ENCODE measurements around the gene ERRFI1. TPM values are rescaled to one million over a fixed set of nuclear protein-coding genes. Genes with fewer than 3 reads are reported as not detected.

Gene ERRFI1
- total and polyA plus RNA-seq, 5 donors from 2014 or later: 0.37 to 5.8 (median 0.98) TPM; not detected in 1

GRCh38 chr1:7992885-7993284 is 33.2 kb downstream of the ERRFI1 start:
- no peak overlapping the region for H3K27ac Mint-ChIP-seq
- no peaks in the 10 kb centered on the region for H3K9me3 Mint-ChIP-seq
- peaks cover 0 to 6% (median 3%) of the 10 kb centered on the region in 4 donors for H3K4me1 Mint-ChIP-seq
- no peak for DNase-seq
- H3K36me3 Mint-ChIP-seq: peaks cover 17% of the 10 kb centered on the region
- Histone ChIP-seq H3K27ac (ENCODE audit: insufficient read depth, low read length, poor library complexity, severe bottlenecking) (no peak overlapping the region), H3K27me3 (ENCODE audit: control insufficient read depth, insufficient read depth, low read length) (no peaks in the 10 kb centered on the region), H3K4me1 (ENCODE audit: control insufficient read depth, insufficient read depth, low read length, poor library complexity, severe bottlenecking) (no peaks in the 10 kb centered on the region), H3K4me3 (ENCODE audit: low read depth, low read length) (no peak overlapping the region), H3K36me3 (ENCODE audit: control insufficient read depth, insufficient read depth, low read length) (no peaks in the 10 kb centered on the region), H3K9me3 (ENCODE audit: control insufficient read depth in 2 of 2, low read length in 2 of 2) (no peaks in the 10 kb centered on the region)
- no peak for ATAC-seq (ENCODE audit: low read depth in 2 of 2)
- no peaks in the 10 kb centered on the region for H3K27me3 Mint-ChIP-seq
- no peak overlapping the region for H3K4me3 Mint-ChIP-seq

- Histone ChIP-seq H3K36me3 (ENCODE audit: control insufficient read depth, insufficient read depth, low read length) (peaks cover 4% of the 10 kb centered on the region), H3K27me3 (ENCODE audit: control insufficient read depth, insufficient read depth, low read length) (no peaks in the 10 kb centered on the region), H3K27ac (ENCODE audit: insufficient read depth, low read length, poor library complexity, severe bottlenecking) (no peak overlapping the region), H3K9me3 (ENCODE audit: control insufficient read depth in 2 of 2, low read length in 2 of 2) (no peaks in the 10 kb centered on the region), H3K4me3 (ENCODE audit: low read depth, low read length) (no peak overlapping the region), H3K4me1 (ENCODE audit: control insufficient read depth, insufficient read depth, low read length, poor library complexity, severe bottlenecking) (no peaks in the 10 kb centered on the region)
- Mint-ChIP-seq H3K4me3 (no peak overlapping the region), H3K36me3 (peaks cover 15% of the 10 kb centered on the region), H3K27me3 (no peaks in the 10 kb centered on the region), H3K4me1 (peaks cover 0 to 6% (median 3%) of the 10 kb centered on the region in 4 donors), H3K9me3 (no peaks in the 10 kb centered on the region), H3K27ac (peak overlapping the region in 1 of 3 donors; percentile 15)
- no peak for DNase-seq
- no peak for ATAC-seq (ENCODE audit: low read depth in 2 of 2)
Measured at GRCh38 chr1:7991504-7992440, 34.3 kb downstream of the ERRFI1 start.

- Histone ChIP-seq H3K9me3 (ENCODE audit: control insufficient read depth in 2 of 2, low read length in 2 of 2) (no peaks in the 10 kb centered on the region), H3K4me1 (ENCODE audit: control insufficient read depth, insufficient read depth, low read length, poor library complexity, severe bottlenecking) (no peaks in the 10 kb centered on the region), H3K4me3 (ENCODE audit: low read depth, low read length) (no peak overlapping the region), H3K36me3 (ENCODE audit: control insufficient read depth, insufficient read depth, low read length) (peaks cover 19% of the 10 kb centered on the region), H3K27ac (ENCODE audit: insufficient read depth, low read length, poor library complexity, severe bottlenecking) (no peak overlapping the region), H3K27me3 (ENCODE audit: control insufficient read depth, insufficient read depth, low read length) (no peaks in the 10 kb centered on the region)
- Mint-ChIP-seq H3K27me3 (no peaks in the 10 kb centered on the region), H3K9me3 (no peaks in the 10 kb centered on the region), H3K36me3 (peaks cover 30% of the 10 kb centered on the region), H3K27ac (peak overlapping the region in 2 of 3 donors; percentile 51 to 67), H3K4me3 (no peak overlapping the region), H3K4me1 (peaks cover 2 to 7% (median 5%) of the 10 kb centered on the region in 4 donors)
- ATAC-seq (ENCODE audit: low read depth in 2 of 2): no peak
- DNase-seq: no peak
Measured at GRCh38 chr1:7989762-7990428, 36.2 kb downstream of the ERRFI1 start.

GRCh38 chr1:7988576-7988975 is 37.5 kb downstream of the ERRFI1 start:
- DNase-seq (no peak), ATAC-seq (ENCODE audit: low read depth in 2 of 2) (no peak)
- Histone ChIP-seq H3K4me3 (ENCODE audit: low read depth, low read length) (no peak overlapping the region), H3K27ac (ENCODE audit: insufficient read depth, low read length, poor library complexity, severe bottlenecking) (no peak overlapping the region), H3K36me3 (ENCODE audit: control insufficient read depth, insufficient read depth, low read length) (peaks cover 32% of the 10 kb centered on the region), H3K27me3 (ENCODE audit: control insufficient read depth, insufficient read depth, low read length) (no peaks in the 10 kb centered on the region), H3K4me1 (ENCODE audit: control insufficient read depth, insufficient read depth, low read length, poor library complexity, severe bottlenecking) (no peaks in the 10 kb centered on the region), H3K9me3 (ENCODE audit: control insufficient read depth in 2 of 2, low read length in 2 of 2) (no peaks in the 10 kb centered on the region)
- H3K4me3 Mint-ChIP-seq: no peak overlapping the region
- H3K4me1 Mint-ChIP-seq: peaks cover 4 to 7% (median 6%) of the 10 kb centered on the region in 4 donors
- no peaks in the 10 kb centered on the region for H3K27me3 Mint-ChIP-seq
- H3K27ac Mint-ChIP-seq: no peak overlapping the region
- peaks cover 40% of the 10 kb centered on the region for H3K36me3 Mint-ChIP-seq
- no peaks in the 10 kb centered on the region for H3K9me3 Mint-ChIP-seq

- Histone ChIP-seq H3K27me3 (ENCODE audit: control insufficient read depth, insufficient read depth, low read length) (no peaks in the 10 kb centered on the region), H3K27ac (ENCODE audit: insufficient read depth, low read length, poor library complexity, severe bottlenecking) (no peak overlapping the region), H3K4me1 (ENCODE audit: control insufficient read depth, insufficient read depth, low read length, poor library complexity, severe bottlenecking) (peaks cover 2% of the 10 kb centered on the region), H3K9me3 (ENCODE audit: control insufficient read depth in 2 of 2, low read length in 2 of 2) (no peaks in the 10 kb centered on the region), H3K4me3 (ENCODE audit: low read depth, low read length) (no peak overlapping the region), H3K36me3 (ENCODE audit: control insufficient read depth, insufficient read depth, low read length) (peaks cover 39% of the 10 kb centered on the region)
- DNase-seq: no peak
- Mint-ChIP-seq H3K4me3 (no peak overlapping the region), H3K36me3 (peaks cover 43% of the 10 kb centered on the region), H3K4me1 (peaks cover 4 to 9% (median 8%) of the 10 kb centered on the region in 4 donors), H3K9me3 (no peaks in the 10 kb centered on the region), H3K27ac (no peak overlapping the region), H3K27me3 (no peaks in the 10 kb centered on the region)
- no peak for ATAC-seq (ENCODE audit: low read depth in 2 of 2)
Measured at GRCh38 chr1:7987528-7987927, 38.6 kb downstream of the ERRFI1 start.

- DNase-seq: no peak
- peaks cover 7% of the 10 kb centered on the region for H3K4me1 ChIP-seq (ENCODE audit: control insufficient read depth, insufficient read depth, low read length, poor library complexity, severe bottlenecking)
- no peaks in the 10 kb centered on the region for H3K27me3 ChIP-seq (ENCODE audit: control insufficient read depth, insufficient read depth, low read length)
Measured at GRCh38 chr1:7985851-7986612, 40.1 kb downstream of the ERRFI1 start.

GRCh38 chr1:7984811-7985210 is 41.3 kb downstream of the ERRFI1 start:
- H3K9me3 Mint-ChIP-seq: no peaks in the 10 kb centered on the region
- H3K27ac ChIP-seq (ENCODE audit: insufficient read depth, low read length, poor library complexity, severe bottlenecking): no peak overlapping the region
- no peak for ATAC-seq (ENCODE audit: low read depth in 2 of 2)
- no peaks in the 10 kb centered on the region for H3K27me3 Mint-ChIP-seq
- H3K27ac Mint-ChIP-seq: no peak overlapping the region
- no peak for DNase-seq
- peaks cover 7% of the 10 kb centered on the region for H3K4me1 ChIP-seq (ENCODE audit: control insufficient read depth, insufficient read depth, low read length, poor library complexity, severe bottlenecking)
- H3K9me3 ChIP-seq (ENCODE audit: control insufficient read depth in 2 of 2, low read length in 2 of 2): no peaks in the 10 kb centered on the region
- peaks cover 54% of the 10 kb centered on the region for H3K36me3 ChIP-seq (ENCODE audit: control insufficient read depth, insufficient read depth, low read length)
- peaks cover 9 to 14% (median 11%) of the 10 kb centered on the region in 4 donors for H3K4me1 Mint-ChIP-seq
- H3K27me3 ChIP-seq (ENCODE audit: control insufficient read depth, insufficient read depth, low read length): no peaks in the 10 kb centered on the region
- H3K36me3 Mint-ChIP-seq: peaks cover 35% of the 10 kb centered on the region
- no peak overlapping the region for H3K4me3 Mint-ChIP-seq
- no peak overlapping the region for H3K4me3 ChIP-seq (ENCODE audit: low read depth, low read length)

More at GRCh38 chr1:7985851-7986612, 40.1 kb downstream of the ERRFI1 start:
- Mint-ChIP-seq H3K27me3 (no peaks in the 10 kb centered on the region), H3K36me3 (peaks cover 44% of the 10 kb centered on the region), H3K4me1 (peaks cover 9 to 14% (median 13%) of the 10 kb centered on the region in 4 donors), H3K4me3 (no peak overlapping the region), H3K9me3 (no peaks in the 10 kb centered on the region), H3K27ac (peak overlapping the region in 2 of 3 donors; percentile 17 to 34)
- ATAC-seq (ENCODE audit: low read depth in 2 of 2): no peak
- H3K27ac ChIP-seq (ENCODE audit: insufficient read depth, low read length, poor library complexity, severe bottlenecking): no peak overlapping the region
- H3K9me3 ChIP-seq (ENCODE audit: control insufficient read depth in 2 of 2, low read length in 2 of 2): no peaks in the 10 kb centered on the region
- H3K36me3 ChIP-seq (ENCODE audit: control insufficient read depth, insufficient read depth, low read length): peaks cover 43% of the 10 kb centered on the region
- no peak overlapping the region for H3K4me3 ChIP-seq (ENCODE audit: low read depth, low read length)
